Activated CD8-positive, alpha-beta memory T cell treated with anti-CD3 and anti-CD28 coated beads for 36 hours (primary cell): ENCODE results near the gene CELF2. TPM values are rescaled to one million over a fixed set of nuclear protein-coding genes. Genes with fewer than 3 reads are reported as not detected.

Experiments used
- CTCF ChIA-PET: fragments of 350-600 bp; sonication (Branson Sonifier 250); formaldehyde crosslinking; loops from one replicate; lab custom pipeline; 2021; ENCODE audit warnings: antibody characterized with exemption; lab: Charles Lee
- POLR2A ChIA-PET: fragments of 350-600 bp; sonication (Branson Sonifier 250); formaldehyde crosslinking; loops from one replicate; lab custom pipeline; 2021; ENCODE audit warnings: antibody characterized with exemption; lab: Charles Lee
- total RNA-seq, 2 experiments: library from RNA; stranded (reverse); gene quantifications; one replicate each; pipeline ENCODE4 v1.2.3, GENCODE V29; 2021

Gene CELF2
- total RNA-seq, 2 experiments from 2014 or later = 153 to 154 TPM

- CTCF ChIA-PET = interaction anchor here (0.7 kb wide), 1 partner anchor 75 kb away, joined by 3 read pairs; no protein-coding TSS in a partner anchor
- POLR2A ChIA-PET = no interaction called here
Measured at GRCh38 chr10:11265484-11265883, 247.8 kb downstream of the CELF2 start.

GRCh38 chr10:11266426-11266825 lies 248.8 kb downstream of the CELF2 start:
- CTCF ChIA-PET = no interaction called here
- POLR2A ChIA-PET = no interaction called here

GRCh38 chr10:11270135-11270857 lies 252.6 kb downstream of the CELF2 start:
- POLR2A ChIA-PET = interaction anchor here (1.4 to 1.5 kb wide), 2 partner anchors 88 to 98 kb away, joined by 4 to 5 read pairs; no protein-coding TSS in a partner anchor
- CTCF ChIA-PET = interaction anchor here (0.6 to 1.6 kb wide), 18 partner anchors 12 to 158 kb away, joined by 3 to 7 read pairs (median 4); no protein-coding TSS in a partner anchor

- POLR2A ChIA-PET = interaction anchor here (1.4 to 1.5 kb wide), 2 partner anchors 88 to 99 kb away, joined by 4 to 5 read pairs; no protein-coding TSS in a partner anchor
- CTCF ChIA-PET = interaction anchor here (0.9 to 1.6 kb wide), 14 partner anchors 19 to 148 kb away, joined by 3 to 7 read pairs (median 3); no protein-coding TSS in a partner anchor
Measured at GRCh38 chr10:11270858-11271179, 253.1 kb downstream of the CELF2 start.

GRCh38 chr10:11272915-11273389 lies 255.3 kb downstream of the CELF2 start:
- ChIA-PET CTCF (no interaction called here), POLR2A (interaction anchor here (0.5 kb wide), 1 partner anchor 108 kb away, joined by 5 read pairs; no protein-coding TSS in a partner anchor)

- ChIA-PET CTCF (no interaction called here), POLR2A (no interaction called here)
Measured at GRCh38 chr10:11274452-11274851, 256.8 kb downstream of the CELF2 start.

- CTCF ChIA-PET = no interaction called here
Measured at GRCh38 chr10:11275651-11276050, 258.0 kb downstream of the CELF2 start.

GRCh38 chr10:11276449-11276990 lies 258.8 kb downstream of the CELF2 start:
- ChIA-PET CTCF (no interaction called here), POLR2A (no interaction called here)

More at GRCh38 chr10:11275651-11276050, 258.0 kb downstream of the CELF2 start:
- POLR2A ChIA-PET = no interaction called here

- POLR2A ChIA-PET = no interaction called here
- CTCF ChIA-PET = interaction anchor here (0.6 kb wide), 1 partner anchor 134 kb away, joined by 3 read pairs; no protein-coding TSS in a partner anchor
Measured at GRCh38 chr10:11279314-11279713, 261.6 kb downstream of the CELF2 start.

- POLR2A ChIA-PET = no interaction called here
Measured at GRCh38 chr10:11280187-11280932, 262.7 kb downstream of the CELF2 start.

GRCh38 chr10:11282156-11282555 lies 264.5 kb downstream of the CELF2 start:
- CTCF ChIA-PET = no interaction called here
- POLR2A ChIA-PET = interaction anchor here (0.5 kb wide), 1 partner anchor 95 kb away, joined by 5 read pairs; no protein-coding TSS in a partner anchor

More at GRCh38 chr10:11280187-11280932, 262.7 kb downstream of the CELF2 start:
- CTCF ChIA-PET = no interaction called here

- POLR2A ChIA-PET = interaction anchor here (0.5 kb wide), 1 partner anchor 95 kb away, joined by 5 read pairs; no protein-coding TSS in a partner anchor
- CTCF ChIA-PET = no interaction called here
Measured at GRCh38 chr10:11282661-11283060, 265.0 kb downstream of the CELF2 start.

- POLR2A ChIA-PET = no interaction called here
- CTCF ChIA-PET = interaction anchor here (1.0 kb wide), 1 partner anchor 18 kb away, joined by 3 read pairs; no protein-coding TSS in a partner anchor
Measured at GRCh38 chr10:11284291-11285085, 266.8 kb downstream of the CELF2 start.

- ChIA-PET POLR2A (interaction anchor here (0.5 kb wide), 1 partner anchor 95 kb away, joined by 3 read pairs; no protein-coding TSS in a partner anchor), CTCF (interaction anchor here (1.0 kb wide), 1 partner anchor 17 kb away, joined by 3 read pairs; no protein-coding TSS in a partner anchor)
Measured at GRCh38 chr10:11285171-11285570, 267.5 kb downstream of the CELF2 start.

GRCh38 chr10:11286261-11286852 lies 268.7 kb downstream of the CELF2 start:
- CTCF ChIA-PET = interaction anchor here (0.6 kb wide), 1 partner anchor 119 kb away, joined by 3 read pairs; no protein-coding TSS in a partner anchor
- POLR2A ChIA-PET = interaction anchor here (0.7 kb wide), 1 partner anchor 8 kb away, joined by 6 read pairs; no protein-coding TSS in a partner anchor

GRCh38 chr10:11288302-11288701 lies 270.6 kb downstream of the CELF2 start:
- POLR2A ChIA-PET = no interaction called here

GRCh38 chr10:11290156-11290890 lies 272.7 kb downstream of the CELF2 start:
- ChIA-PET POLR2A (no interaction called here), CTCF (no interaction called here)

More at GRCh38 chr10:11288302-11288701, 270.6 kb downstream of the CELF2 start:
- CTCF ChIA-PET = no interaction called here
